Common myeloid progenitor, CD34-positive (primary cell): Measurements from ENCODE around the gene YTHDF2.

Experiments used
- CTCF ChIA-PET: fragments of 350-600 bp; sonication (Branson Sonifier 250); formaldehyde crosslinking; loops from one replicate; lab custom pipeline; 2021; ENCODE audit warnings: antibody characterized with exemption; lab: Charles Lee
- POLR2A ChIA-PET: fragments of 350-600 bp; sonication (Branson Sonifier 250); formaldehyde crosslinking; loops from one replicate; lab custom pipeline; 2021; ENCODE audit warnings: antibody characterized with exemption; lab: Charles Lee
- DNase-seq, 3 donors: peaks; one replicate each; pipeline versions ENCODE4 v3.0.0 to v3.0.0-alpha.2; 2013
- H3K27ac ChIP-seq, 2 experiments: 1 replicate in 1 of 2; 2 replicates in 1 of 2; pipeline ENCODE4 v1.7.0; 2013; ENCODE audit warnings: inconsistent platforms in 2 of 2, low read length in 2 of 2, mild to moderate bottlenecking in 2 of 2, low read depth in 1 of 2, moderate library complexity in 1 of 2; ENCODE audit not compliant: severe bottlenecking in 2 of 2, insufficient read depth in 1 of 2, poor library complexity in 1 of 2
- H3K27me3 ChIP-seq, 5 experiments: replicated peaks in 2 of 5; 1 replicate in 3 of 5; 2 replicates in 2 of 5; pipeline versions ENCODE4 v1.6.1 to v1.7.0; 2013; ENCODE audit warnings: low read length in 4 of 5, mild to moderate bottlenecking in 2 of 5, moderate library complexity in 2 of 5, inconsistent platforms in 1 of 5; ENCODE audit not compliant: insufficient read depth in 5 of 5, control insufficient read depth in 4 of 5
- H3K36me3 ChIP-seq, 4 experiments: 1 replicate in 2 of 4; 2 replicates in 2 of 4; pipeline versions ENCODE4 v1.6.1 to v1.7.0; 2013; ENCODE audit warnings: low read length in 3 of 4, control low read depth in 1 of 4, mild to moderate bottlenecking in 1 of 4; ENCODE audit not compliant: control insufficient read depth in 4 of 4, insufficient read depth in 4 of 4
- H3K4me1 ChIP-seq, 4 experiments: 1 replicate in 3 of 4; 2 replicates in 1 of 4; pipeline versions ENCODE4 v1.6.1 to v1.7.1; 2013; ENCODE audit warnings: low read length in 3 of 4, mild to moderate bottlenecking in 3 of 4, control low read depth in 1 of 4, inconsistent platforms in 1 of 4, moderate library complexity in 1 of 4; ENCODE audit not compliant: control insufficient read depth in 4 of 4, insufficient read depth in 4 of 4; ENCODE audit errors: control extremely low read depth in 1 of 4
- H3K4me3 ChIP-seq, 7 experiments: 1 replicate in 4 of 7; 2 replicates in 3 of 7; pipeline versions ENCODE4 v1.5.1 to v1.7.0; 2013; ENCODE audit warnings: mild to moderate bottlenecking in 7 of 7, low read length in 6 of 7, moderate library complexity in 6 of 7, inconsistent platforms in 2 of 7, low read depth in 2 of 7, control low read depth in 1 of 7; ENCODE audit not compliant: insufficient read depth in 4 of 7, control insufficient read depth in 1 of 7; ENCODE audit errors: extremely low read depth in 1 of 7
- H3K9me3 ChIP-seq, 5 experiments: 1 replicate in 4 of 5; 2 replicates in 1 of 5; pipeline versions ENCODE4 v1.6.1 to v1.7.1; 2013; ENCODE audit warnings: low read length in 4 of 5, mild to moderate bottlenecking in 2 of 5, inconsistent platforms in 1 of 5, low read depth in 1 of 5, moderate library complexity in 1 of 5; ENCODE audit not compliant: control insufficient read depth in 4 of 5, insufficient read depth in 2 of 5; ENCODE audit errors: control extremely low read depth in 1 of 5
- WGBS: methylation state at CpG from one replicate; pipeline ENCODE4 v1.1.5; 2013; ENCODE audit not compliant: insufficient coverage; 5-methylcytosine and 5-hydroxymethylcytosine counted together

Gene YTHDF2

GRCh38 chr1:28813931-28814465 lies 77.3 kb downstream of the YTHDF2 start:
- Histone ChIP-seq H3K4me3 (no peak overlapping the region), H3K9me3 (no peaks in the 10 kb centered on the region), H3K36me3 (no peaks in the 10 kb centered on the region), H3K4me1 (peaks cover 0 to 23% (median 18%) of the 10 kb centered on the region in 4 experiments), H3K27ac (no peak overlapping the region), H3K27me3 (peaks cover 5 to 72% (median 41%) of the 10 kb centered on the region in 5 experiments)
- POLR2A ChIA-PET, result no interaction called here
- WGBS, result 94% methylated on average over 15 of the region's 15 CpGs
- DNase-seq, result no peak
- CTCF ChIA-PET, result interaction anchor here (0.6 to 2.1 kb wide), 4 partner anchors 8 to 21 kb away, joined by 3 to 5 read pairs (median 3); no protein-coding TSS in a partner anchor

DNA sequence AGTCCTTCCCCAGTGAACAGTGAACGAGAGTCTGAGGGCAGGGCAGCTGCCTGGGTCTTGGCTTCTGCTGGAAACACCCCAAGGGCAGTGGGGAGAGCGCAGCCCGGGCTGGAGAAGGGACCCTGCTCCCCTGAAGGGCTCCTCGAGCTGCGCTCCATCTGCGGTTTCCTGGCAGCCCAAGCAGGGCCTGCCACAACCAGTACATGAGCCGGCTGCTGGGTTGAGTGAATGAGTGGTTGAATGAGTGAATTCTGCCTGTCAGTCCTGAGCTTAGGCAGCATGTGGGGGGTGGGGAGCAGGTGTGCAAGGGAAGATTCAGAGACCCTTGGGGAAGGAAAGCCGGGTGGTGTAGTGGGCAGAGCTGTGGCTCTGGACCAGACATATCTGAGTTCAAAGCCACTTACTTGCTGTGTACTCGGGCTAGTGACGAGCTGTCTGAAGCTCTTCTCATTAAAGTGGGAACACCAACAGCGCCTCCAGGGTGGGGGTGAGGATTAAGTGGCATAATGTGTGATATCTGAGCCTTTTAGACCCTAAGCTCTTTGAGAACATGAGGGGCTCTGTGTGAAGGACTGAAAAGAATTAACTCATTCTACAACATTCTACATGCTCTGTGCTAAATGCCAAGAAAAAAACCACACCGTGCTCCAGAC lies 78.9 kb downstream of the YTHDF2 start:
- CTCF ChIA-PET, result interaction anchor here (0.6 to 2.1 kb wide), 6 partner anchors 9 to 384 kb away, joined by 3 to 6 read pairs (median 3); no protein-coding TSS in a partner anchor
- POLR2A ChIA-PET, result no interaction called here

GRCh38 chr1:28817133-28817532 lies 80.4 kb downstream of the YTHDF2 start:
- Histone ChIP-seq H3K36me3 (no peaks in the 10 kb centered on the region), H3K27me3 (peaks cover 0 to 44% (median 23%) of the 10 kb centered on the region in 5 experiments), H3K27ac (no peak overlapping the region), H3K4me1 (peaks cover 0 to 20% (median 15%) of the 10 kb centered on the region in 4 experiments), H3K9me3 (no peaks in the 10 kb centered on the region), H3K4me3 (no peak overlapping the region)
- no peak for DNase-seq
- ChIA-PET POLR2A (interaction anchor here (0.6 kb wide), 1 partner anchor 25 kb away, joined by 7 read pairs; no protein-coding TSS in a partner anchor), CTCF (no interaction called here)
- 96% methylated on average over 6 of the region's 7 CpGs for WGBS

More for the DNA sequence above, 78.9 kb downstream of the YTHDF2 start:
- Histone ChIP-seq H3K4me3 (no peak overlapping the region), H3K27me3 (peaks cover 5 to 58% (median 37%) of the 10 kb centered on the region in 5 experiments), H3K36me3 (no peaks in the 10 kb centered on the region), H3K9me3 (no peaks in the 10 kb centered on the region), H3K4me1 (peaks cover 0 to 23% (median 18%) of the 10 kb centered on the region in 4 experiments), H3K27ac (no peak overlapping the region)
- 31% methylated on average over 9 of the region's 12 CpGs for WGBS
- DNase-seq, result peak in 2 of 3 donors; percentile 61 to 64

DNA sequence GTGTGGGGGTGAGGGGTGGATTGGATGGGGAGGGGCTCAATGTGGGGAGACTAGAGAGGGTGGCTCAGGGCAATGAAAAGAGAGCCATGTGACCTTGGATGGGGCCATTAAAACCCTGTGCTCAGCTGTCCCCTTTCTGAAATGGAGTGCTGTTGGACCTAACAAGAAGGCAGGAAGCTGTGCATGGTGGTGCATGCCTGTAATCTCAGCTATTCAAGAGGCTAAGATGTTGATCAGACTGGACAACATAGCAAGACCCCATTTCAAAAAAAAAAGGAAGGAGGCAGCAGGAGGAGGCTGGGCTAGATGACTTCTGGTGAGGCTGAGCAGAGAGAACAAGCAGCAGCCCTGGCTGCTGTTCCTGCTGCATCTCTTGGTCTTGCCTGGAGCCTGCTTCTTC lies 82.3 kb downstream of the YTHDF2 start:
- POLR2A ChIA-PET, result no interaction called here
- peaks cover 0 to 26% (median 6%) of the 10 kb centered on the region in 5 experiments for H3K27me3 ChIP-seq
- CTCF ChIA-PET, result interaction anchor here (0.9 kb wide), 1 partner anchor 58 kb away, joined by 3 read pairs; no protein-coding TSS in a partner anchor

More for the DNA sequence above, 82.3 kb downstream of the YTHDF2 start:
- no peak for DNase-seq
- H3K36me3 ChIP-seq, result no peaks in the 10 kb centered on the region
- no peaks in the 10 kb centered on the region for H3K9me3 ChIP-seq
- H3K27ac ChIP-seq, result no peak overlapping the region
- H3K4me1 ChIP-seq, result peaks cover 0 to 15% (median 11%) of the 10 kb centered on the region in 4 experiments
- H3K4me3 ChIP-seq, result no peak overlapping the region
